ENCODE measurements around the gene ZNF749.

- no peak for TF ChIP-seq CTCF (IDR thresholded peaks at IDR 0.05)
- TF ChIP-seq POLR2AphosphoS5 (IDR thresholded peaks at IDR 0.05): no peak
These were observed 7.0 kb downstream of the ZNF749 start for GRCh38 chr19:57441979-57442752.
